ENCODE measurements around the gene LHX5. TPM values are rescaled to one million over a fixed set of nuclear protein-coding genes. Genes with fewer than 3 reads are reported as not detected.
A peak's percentile ranks its signal among the peaks of the same experiment; 100 is the strongest.

The LHX5 gene
- total RNA-seq, 1 experiment from 2014 or later = not detected

- no peak for TF ChIP-seq CTCF (IDR thresholded peaks at IDR 0.05; ENCODE audit: unreplicated experiment)
- no peak for DNase-seq
- peaks cover 9% of the 10 kb centered on the region for H3K27me3 Mint-ChIP-seq (ENCODE audit: unreplicated experiment)
- CTCF ChIA-PET = no interaction called here
- no peaks in the 10 kb centered on the region for H3K4me1 Mint-ChIP-seq (ENCODE audit: low read depth, unreplicated experiment)
- no peaks in the 10 kb centered on the region for H3K9me3 Mint-ChIP-seq (ENCODE audit: low read depth, unreplicated experiment)
- H3K4me3 Mint-ChIP-seq (ENCODE audit: low read depth, unreplicated experiment) = no peak overlapping the region
- intact Hi-C loops (cut with micrococcal nuclease; ENCODE audit: unreplicated experiment) = no loop called here
- no peak overlapping the region for H3K27ac Mint-ChIP-seq (ENCODE audit: unreplicated experiment)
- BruUV-seq (replicated peaks) = no TSS peak
- no peaks in the 10 kb centered on the region for H3K36me3 Mint-ChIP-seq (ENCODE audit: insufficient read depth, unreplicated experiment)
Measured at GRCh38 chr12:113440336-113440735, 31.3 kb downstream of the LHX5 start.

- CTCF ChIA-PET = no interaction called here
Measured at GRCh38 chr12:113439606-113440030, 32.1 kb downstream of the LHX5 start.

GRCh38 chr12:113439301-113439597 is 32.4 kb downstream of the LHX5 start:
- CTCF ChIA-PET = no interaction called here
- Mint-ChIP-seq H3K27ac (ENCODE audit: unreplicated experiment) (no peak overlapping the region), H3K9me3 (ENCODE audit: low read depth, unreplicated experiment) (no peaks in the 10 kb centered on the region), H3K27me3 (ENCODE audit: unreplicated experiment) (no peaks in the 10 kb centered on the region), H3K36me3 (ENCODE audit: insufficient read depth, unreplicated experiment) (no peaks in the 10 kb centered on the region), H3K4me3 (ENCODE audit: low read depth, unreplicated experiment) (no peak overlapping the region), H3K4me1 (ENCODE audit: low read depth, unreplicated experiment) (no peaks in the 10 kb centered on the region)
- TF ChIP-seq CTCF (IDR thresholded peaks at IDR 0.05; ENCODE audit: unreplicated experiment) = no peak
- intact Hi-C loops (cut with micrococcal nuclease; ENCODE audit: unreplicated experiment) = loop anchor here (1.0 kb wide), 1 partner anchor 473 kb away; no protein-coding TSS in a partner anchor
- DNase-seq = no peak
- no TSS peak for BruUV-seq (replicated peaks)

More at GRCh38 chr12:113439606-113440030, 32.1 kb downstream of the LHX5 start:
- DNase-seq = peak; percentile 68
- no peaks in the 10 kb centered on the region for H3K9me3 Mint-ChIP-seq (ENCODE audit: low read depth, unreplicated experiment)
- H3K27me3 Mint-ChIP-seq (ENCODE audit: unreplicated experiment) = peaks cover 1% of the 10 kb centered on the region
- H3K4me3 Mint-ChIP-seq (ENCODE audit: low read depth, unreplicated experiment) = no peak overlapping the region
- H3K36me3 Mint-ChIP-seq (ENCODE audit: insufficient read depth, unreplicated experiment) = no peaks in the 10 kb centered on the region
- no TSS peak for BruUV-seq (replicated peaks)
- peak; percentile 72 for TF ChIP-seq CTCF (IDR thresholded peaks at IDR 0.05; ENCODE audit: unreplicated experiment)
- intact Hi-C loops (cut with micrococcal nuclease; ENCODE audit: unreplicated experiment) = loop anchor here (1.0 kb wide), 1 partner anchor 473 kb away; no protein-coding TSS in a partner anchor
- no peaks in the 10 kb centered on the region for H3K4me1 Mint-ChIP-seq (ENCODE audit: low read depth, unreplicated experiment)
- H3K27ac Mint-ChIP-seq (ENCODE audit: unreplicated experiment) = no peak overlapping the region

- no peak for DNase-seq
- BruUV-seq (replicated peaks) = no TSS peak
- Mint-ChIP-seq H3K4me1 (ENCODE audit: low read depth, unreplicated experiment) (no peaks in the 10 kb centered on the region), H3K36me3 (ENCODE audit: insufficient read depth, unreplicated experiment) (no peaks in the 10 kb centered on the region), H3K27ac (ENCODE audit: unreplicated experiment) (no peak overlapping the region), H3K4me3 (ENCODE audit: low read depth, unreplicated experiment) (no peak overlapping the region), H3K9me3 (ENCODE audit: low read depth, unreplicated experiment) (no peaks in the 10 kb centered on the region), H3K27me3 (ENCODE audit: unreplicated experiment) (no peaks in the 10 kb centered on the region)
- intact Hi-C loops (cut with micrococcal nuclease; ENCODE audit: unreplicated experiment) = loop anchor here (1.0 kb wide), 1 partner anchor 474 kb away; no protein-coding TSS in a partner anchor
- CTCF ChIA-PET = interaction anchor here (0.5 kb wide), 1 partner anchor 56 kb away, joined by 3 read pairs; no protein-coding TSS in a partner anchor
- no peak for TF ChIP-seq CTCF (IDR thresholded peaks at IDR 0.05; ENCODE audit: unreplicated experiment)
Measured at GRCh38 chr12:113438523-113439300, 33.0 kb downstream of the LHX5 start.
